ENCODE data around the gene SLC41A3.

SLC41A3 gene

DNA sequence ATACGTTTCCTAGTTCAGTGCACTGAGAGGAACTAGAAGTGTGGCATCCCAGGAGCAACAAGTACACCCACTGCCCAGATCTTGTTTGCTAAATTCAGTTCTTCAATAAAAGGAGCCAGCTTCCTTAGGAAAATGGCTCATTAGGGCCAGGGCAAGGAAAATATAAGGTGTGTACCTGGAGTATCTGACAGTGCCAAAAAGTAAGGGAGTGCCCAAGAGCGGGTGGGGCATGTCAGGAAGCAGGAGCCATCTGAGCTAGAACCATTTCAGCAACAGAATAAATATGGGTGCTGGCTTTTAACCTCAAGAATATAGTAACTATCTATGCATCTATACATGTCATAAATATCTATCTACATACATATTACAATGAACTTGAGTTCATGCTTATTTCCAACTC, 44.1 kb downstream of the SLC41A3 start:
- TF ChIP-seq CTCF (IDR thresholded peaks at IDR 0.05): no peak

DNA sequence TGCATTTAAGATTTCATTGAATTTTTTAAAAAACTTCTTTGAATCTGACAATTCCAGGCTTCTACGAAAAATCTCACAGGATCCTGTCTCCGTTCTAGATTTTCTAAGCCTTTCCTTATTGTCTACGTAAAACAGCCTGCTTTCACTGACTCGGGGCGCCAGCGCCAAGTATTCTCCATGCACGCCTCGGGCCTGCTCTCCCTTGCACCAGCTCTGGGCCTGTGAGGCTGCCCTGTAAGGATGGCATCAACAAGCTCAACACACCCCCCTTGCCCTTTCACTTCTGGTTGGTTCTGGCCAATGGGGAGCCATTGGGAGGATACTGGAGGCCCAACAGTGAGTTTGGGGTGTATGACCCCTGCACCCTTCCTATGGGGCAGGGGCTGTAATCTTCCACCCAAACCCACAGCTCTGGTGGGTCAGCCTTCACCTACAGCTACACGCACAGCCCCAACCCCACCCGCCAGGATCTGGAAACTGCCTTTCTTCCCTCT, 47.8 kb downstream of the SLC41A3 start:
- TF ChIP-seq CTCF (IDR thresholded peaks at IDR 0.05): no peak

- TF ChIP-seq CTCF (IDR thresholded peaks at IDR 0.05): no peak
Observed at GRCh38 chr3:126035362-126036050, 48.4 kb downstream of the SLC41A3 start.

DNA sequence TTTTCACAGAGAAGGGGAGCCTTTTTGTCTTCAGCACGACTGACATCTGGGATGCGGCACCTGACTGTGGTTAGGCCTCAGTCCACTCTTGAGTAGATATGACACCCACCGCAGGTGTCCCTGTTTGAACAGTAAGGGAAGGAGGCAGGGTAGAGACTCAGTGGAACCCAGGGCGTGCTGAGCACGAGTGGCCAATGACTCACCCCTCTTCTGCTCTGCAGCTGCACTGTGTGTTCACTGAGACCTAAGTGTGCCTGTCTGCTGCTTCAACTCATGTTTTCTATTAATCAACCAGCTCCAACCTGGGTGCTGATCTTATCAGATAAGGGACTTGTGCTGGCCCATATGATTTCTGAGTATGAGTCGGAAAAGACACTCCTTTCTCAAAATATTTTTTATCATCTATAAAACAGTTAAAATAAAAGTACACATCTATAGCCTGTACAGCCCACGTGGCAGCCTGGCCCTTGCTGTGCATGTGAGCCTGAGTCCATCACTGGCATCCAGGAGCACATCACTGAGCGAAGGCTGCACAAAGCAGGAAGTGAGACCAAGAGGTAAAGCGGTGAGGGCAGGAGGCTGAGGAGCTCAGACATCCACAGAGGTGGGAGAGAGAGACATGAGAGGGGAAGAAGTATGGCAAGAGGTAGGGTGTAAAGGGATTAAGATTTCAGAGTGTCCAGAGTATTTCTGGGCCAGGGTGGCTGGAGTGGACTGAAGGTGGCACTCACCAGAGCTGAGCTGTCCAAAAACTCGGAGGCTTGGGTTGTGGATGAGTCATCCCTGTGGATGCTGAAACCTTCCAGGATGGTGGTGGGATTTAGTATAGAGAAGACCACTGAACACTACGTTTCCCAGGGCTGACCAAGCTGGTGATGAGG, 49.2 kb downstream of the SLC41A3 start:
- no peak for TF ChIP-seq CTCF (IDR thresholded peaks at IDR 0.05)

- TF ChIP-seq CTCF (IDR thresholded peaks at IDR 0.05): no peak
Observed at GRCh38 chr3:126033765-126034164, 50.2 kb downstream of the SLC41A3 start.

GRCh38 chr3:126033051-126033745, 50.7 kb downstream of the SLC41A3 start:
- no peak for TF ChIP-seq CTCF (IDR thresholded peaks at IDR 0.05)

DNA sequence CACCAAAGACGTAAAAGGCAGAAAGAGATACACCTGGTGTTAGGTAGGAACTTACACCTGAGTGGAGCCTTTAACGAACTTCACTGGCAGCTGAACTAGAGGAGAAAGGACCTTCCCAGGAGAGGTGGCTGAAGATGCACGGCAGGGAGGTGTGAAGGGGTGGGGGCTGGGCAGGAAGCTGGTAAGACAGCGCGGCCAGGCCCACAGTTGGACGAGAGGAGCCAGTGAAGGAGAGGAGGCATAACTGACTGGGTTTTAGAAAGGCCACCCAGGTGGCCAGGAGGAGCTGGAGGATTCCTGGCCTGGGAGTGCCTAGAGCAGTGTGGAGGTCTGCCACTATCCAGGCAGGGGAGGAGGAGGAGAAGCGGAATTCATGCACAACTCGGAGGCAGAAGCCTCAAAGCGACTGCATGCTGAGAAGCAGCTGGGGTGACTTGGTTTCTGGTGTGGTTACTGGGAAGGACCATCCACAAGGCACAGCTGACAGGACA, 51.9 kb downstream of the SLC41A3 start:
- TF ChIP-seq CTCF (IDR thresholded peaks at IDR 0.05): no peak

Measured in LNCAP (cell line).